ENCODE data around the gene JPH3. TPM values are rescaled to one million over a fixed set of nuclear protein-coding genes. Genes with fewer than 3 reads are reported as not detected.

Gene JPH3
- polyA plus RNA-seq, 1 donor from 2014 or later: 22.2 TPM

DNA sequence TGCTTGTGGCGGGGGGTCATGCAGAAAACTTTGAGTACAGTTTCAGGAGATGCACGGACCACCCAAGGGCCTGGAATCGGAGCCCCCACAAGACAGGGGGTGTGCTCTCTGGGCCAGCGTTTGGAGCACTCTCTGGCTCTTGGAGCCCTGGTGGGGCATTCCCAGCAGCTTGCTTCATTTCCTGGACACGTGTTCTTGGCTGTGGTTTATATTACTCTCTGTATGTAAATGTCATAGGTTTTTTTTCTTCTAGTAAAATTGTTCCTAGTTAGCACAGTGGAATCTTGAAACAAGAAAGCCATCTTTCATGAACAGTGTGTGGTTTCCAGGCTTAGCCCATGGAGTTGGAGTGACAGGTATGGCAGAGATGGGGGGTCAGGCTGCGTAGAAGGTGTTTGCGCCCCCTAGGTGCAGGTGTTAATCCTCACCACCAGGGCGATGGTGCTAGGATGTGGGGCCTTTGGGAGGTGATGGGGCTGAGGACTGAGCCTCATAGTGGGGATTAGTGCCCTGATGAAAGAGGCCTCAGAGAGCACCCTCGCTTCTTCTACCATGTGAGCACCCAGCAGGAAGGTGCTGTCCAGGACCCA is 79.8 kb downstream of the JPH3 start:
- Histone ChIP-seq H3K4me2 (ENCODE audit: low read length) (no peak overlapping the region), H2AFZ (ENCODE audit: low read depth, low read length) (no peak overlapping the region)

DNA sequence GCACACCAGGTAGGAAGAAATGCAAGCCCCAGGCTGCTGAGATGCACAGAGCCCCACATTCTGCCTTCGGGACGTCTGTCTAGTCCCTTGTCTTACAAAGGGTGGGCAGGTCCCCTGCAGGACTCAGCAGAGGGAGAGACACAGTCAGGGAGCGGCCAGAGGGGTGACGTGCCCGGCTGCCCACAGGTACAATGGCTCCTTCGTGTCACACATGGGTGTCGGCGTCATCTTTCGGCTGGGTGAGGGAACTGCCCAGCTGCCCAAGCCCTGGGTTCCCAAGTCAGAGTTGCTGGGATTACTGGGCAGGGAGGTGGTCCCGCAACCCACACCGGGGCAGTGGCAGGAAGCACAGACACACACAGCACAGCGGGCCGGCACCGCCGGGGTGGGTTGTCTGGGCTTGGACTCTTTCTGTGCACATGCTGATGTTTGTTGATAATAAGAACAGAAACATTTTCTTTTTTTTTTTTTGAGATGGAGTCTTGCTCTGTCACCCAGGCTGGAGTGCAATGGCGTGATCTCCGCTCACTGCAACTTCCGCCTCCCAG is 80.6 kb downstream of the JPH3 start:
- no peaks in the 10 kb centered on the region for H4K20me1 ChIP-seq (ENCODE audit: insufficient read depth)
- H2AFZ ChIP-seq (ENCODE audit: low read depth, low read length): no peak overlapping the region
- no peaks in the 10 kb centered on the region for H3F3A ChIP-seq (ENCODE audit: insufficient read depth, low read length, poor library complexity, severe bottlenecking)
- H3K4me3 ChIP-seq (ENCODE audit: low read length): no peak overlapping the region
- no peak overlapping the region for H3K27ac ChIP-seq (ENCODE audit: low read length)
- no peaks in the 10 kb centered on the region for H3K27me3 ChIP-seq (ENCODE audit: insufficient read depth, low read depth, low read length)
- no peaks in the 10 kb centered on the region for H3K79me2 ChIP-seq (replicated peaks; ENCODE audit: insufficient read depth, low read length)
- H3K9me2 ChIP-seq (ENCODE audit: insufficient read depth, low read length): no peaks in the 10 kb centered on the region
- H3K36me3 ChIP-seq (ENCODE audit: insufficient read depth, low read length): no peaks in the 10 kb centered on the region
- H3K9ac ChIP-seq (ENCODE audit: low read length): no peak overlapping the region
- no peak for TF ChIP-seq EP300 (conservative IDR thresholded peaks at IDR 0.05; ENCODE audit: poor library complexity, severe bottlenecking)
- TF ChIP-seq EZH2 (IDR thresholded peaks at IDR 0.05; ENCODE audit: borderline replicate concordance, insufficient read depth, low read length, poor library complexity, severe bottlenecking): no peak
- no peak for TF ChIP-seq TAF1 (IDR thresholded peaks at IDR 0.05; ENCODE audit: low read depth)
- no peak for TF ChIP-seq MXI1 (conservative IDR thresholded peaks at IDR 0.05; ENCODE audit: poor library complexity, severe bottlenecking)
- TF ChIP-seq SMC3 (conservative IDR thresholded peaks at IDR 0.05; ENCODE audit: poor library complexity): no peak
- TF ChIP-seq POLR2AphosphoS5 (IDR thresholded peaks at IDR 0.05): no peak
- TF ChIP-seq, protein P1, sequence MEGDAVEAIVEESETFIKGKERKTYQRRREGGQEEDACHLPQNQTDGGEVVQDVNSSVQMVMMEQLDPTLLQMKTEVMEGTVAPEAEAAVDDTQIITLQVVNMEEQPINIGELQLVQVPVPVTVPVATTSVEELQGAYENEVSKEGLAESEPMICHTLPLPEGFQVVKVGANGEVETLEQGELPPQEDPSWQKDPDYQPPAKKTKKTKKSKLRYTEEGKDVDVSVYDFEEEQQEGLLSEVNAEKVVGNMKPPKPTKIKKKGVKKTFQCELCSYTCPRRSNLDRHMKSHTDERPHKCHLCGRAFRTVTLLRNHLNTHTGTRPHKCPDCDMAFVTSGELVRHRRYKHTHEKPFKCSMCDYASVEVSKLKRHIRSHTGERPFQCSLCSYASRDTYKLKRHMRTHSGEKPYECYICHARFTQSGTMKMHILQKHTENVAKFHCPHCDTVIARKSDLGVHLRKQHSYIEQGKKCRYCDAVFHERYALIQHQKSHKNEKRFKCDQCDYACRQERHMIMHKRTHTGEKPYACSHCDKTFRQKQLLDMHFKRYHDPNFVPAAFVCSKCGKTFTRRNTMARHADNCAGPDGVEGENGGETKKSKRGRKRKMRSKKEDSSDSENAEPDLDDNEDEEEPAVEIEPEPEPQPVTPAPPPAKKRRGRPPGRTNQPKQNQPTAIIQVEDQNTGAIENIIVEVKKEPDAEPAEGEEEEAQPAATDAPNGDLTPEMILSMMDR (IDR thresholded peaks at IDR 0.05; ENCODE audit: poor library complexity, severe bottlenecking): no peak
- TF ChIP-seq, protein P2, sequence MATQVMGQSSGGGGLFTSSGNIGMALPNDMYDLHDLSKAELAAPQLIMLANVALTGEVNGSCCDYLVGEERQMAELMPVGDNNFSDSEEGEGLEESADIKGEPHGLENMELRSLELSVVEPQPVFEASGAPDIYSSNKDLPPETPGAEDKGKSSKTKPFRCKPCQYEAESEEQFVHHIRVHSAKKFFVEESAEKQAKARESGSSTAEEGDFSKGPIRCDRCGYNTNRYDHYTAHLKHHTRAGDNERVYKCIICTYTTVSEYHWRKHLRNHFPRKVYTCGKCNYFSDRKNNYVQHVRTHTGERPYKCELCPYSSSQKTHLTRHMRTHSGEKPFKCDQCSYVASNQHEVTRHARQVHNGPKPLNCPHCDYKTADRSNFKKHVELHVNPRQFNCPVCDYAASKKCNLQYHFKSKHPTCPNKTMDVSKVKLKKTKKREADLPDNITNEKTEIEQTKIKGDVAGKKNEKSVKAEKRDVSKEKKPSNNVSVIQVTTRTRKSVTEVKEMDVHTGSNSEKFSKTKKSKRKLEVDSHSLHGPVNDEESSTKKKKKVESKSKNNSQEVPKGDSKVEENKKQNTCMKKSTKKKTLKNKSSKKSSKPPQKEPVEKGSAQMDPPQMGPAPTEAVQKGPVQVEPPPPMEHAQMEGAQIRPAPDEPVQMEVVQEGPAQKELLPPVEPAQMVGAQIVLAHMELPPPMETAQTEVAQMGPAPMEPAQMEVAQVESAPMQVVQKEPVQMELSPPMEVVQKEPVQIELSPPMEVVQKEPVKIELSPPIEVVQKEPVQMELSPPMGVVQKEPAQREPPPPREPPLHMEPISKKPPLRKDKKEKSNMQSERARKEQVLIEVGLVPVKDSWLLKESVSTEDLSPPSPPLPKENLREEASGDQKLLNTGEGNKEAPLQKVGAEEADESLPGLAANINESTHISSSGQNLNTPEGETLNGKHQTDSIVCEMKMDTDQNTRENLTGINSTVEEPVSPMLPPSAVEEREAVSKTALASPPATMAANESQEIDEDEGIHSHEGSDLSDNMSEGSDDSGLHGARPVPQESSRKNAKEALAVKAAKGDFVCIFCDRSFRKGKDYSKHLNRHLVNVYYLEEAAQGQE (IDR thresholded peaks at IDR 0.05; ENCODE audit: borderline replicate concordance): no peak
- H3K9me3 ChIP-seq (ENCODE audit: low read length): no peaks in the 10 kb centered on the region
- H3K4me2 ChIP-seq (ENCODE audit: low read length): no peak overlapping the region

More for the DNA sequence above, 79.8 kb downstream of the JPH3 start:
- H3K4me3 ChIP-seq (ENCODE audit: low read length): no peak overlapping the region
- no peaks in the 10 kb centered on the region for H3K79me2 ChIP-seq (replicated peaks; ENCODE audit: insufficient read depth, low read length)
- no peaks in the 10 kb centered on the region for H3K9me3 ChIP-seq (ENCODE audit: low read length)
- H3K36me3 ChIP-seq (ENCODE audit: insufficient read depth, low read length): no peaks in the 10 kb centered on the region
- no peaks in the 10 kb centered on the region for H3K27me3 ChIP-seq (ENCODE audit: insufficient read depth, low read depth, low read length)
- H4K20me1 ChIP-seq (ENCODE audit: insufficient read depth): no peaks in the 10 kb centered on the region
- H3K27ac ChIP-seq (ENCODE audit: low read length): no peak overlapping the region
- no peaks in the 10 kb centered on the region for H3K9me2 ChIP-seq (ENCODE audit: insufficient read depth, low read length)
- no peak for TF ChIP-seq RAD21 (conservative IDR thresholded peaks at IDR 0.05)
- TF ChIP-seq, protein P1 (IDR thresholded peaks at IDR 0.05; ENCODE audit: poor library complexity, severe bottlenecking): peak; percentile 16
- no peak overlapping the region for H3K9ac ChIP-seq (ENCODE audit: low read length)
- no peaks in the 10 kb centered on the region for H3F3A ChIP-seq (ENCODE audit: insufficient read depth, low read length, poor library complexity, severe bottlenecking)
